ENCODE results near the gene SSC5D.

- TF ChIP-seq POLR2A (IDR thresholded peaks at IDR 0.05) = no peak
- no peak for TF ChIP-seq CTCF (IDR thresholded peaks at IDR 0.05)
- no peak for TF ChIP-seq POLR2AphosphoS5 (IDR thresholded peaks at IDR 0.05; ENCODE audit: insufficient read depth in 1 of 2, low read depth in 1 of 2)
Measured at GRCh38 chr19:55464662-55465054, 23.6 kb upstream of the SSC5D start, which contains the start of gene C19orf85.

Data from vagina (tissue), 2 donors.